HG03060 (cell line): ENCODE measurements around the gene TTC12.
A peak's percentile ranks its signal among the peaks of the same experiment; 100 is the strongest.

Source experiments
- ATAC-seq: cut with Tn5 transposase; IDR thresholded peaks from one replicate; pipeline ENCODE4 v1.9.1; 2021; ENCODE audit warnings: low read depth, moderate number of reproducible peaks; ENCODE audit not compliant: unreplicated experiment

The TTC12 gene

GRCh38 chr11:113314389-113315301 is at the start of gene TTC12:
Gene TTC12, plus strand, starts transcription at chr11:113314583. Its CDS starts 1,675 bp downstream, at chr11:113316258.
- peak; percentile 85 for ATAC-seq

GRCh38 chr11:113265362-113265761 is 49.0 kb upstream of the TTC12 start:
- ATAC-seq = no peak

GRCh38 chr11:113267493-113267892 is 46.9 kb upstream of the TTC12 start:
- no peak for ATAC-seq

- ATAC-seq = no peak
Measured at GRCh38 chr11:113269096-113269495, 45.3 kb upstream of the TTC12 start.

- ATAC-seq = no peak
Measured at GRCh38 chr11:113269636-113270035, 44.7 kb upstream of the TTC12 start.

GRCh38 chr11:113270080-113270479 is 44.3 kb upstream of the TTC12 start:
- ATAC-seq = no peak

- ATAC-seq = no peak
Measured at GRCh38 chr11:113271551-113272245, 42.7 kb upstream of the TTC12 start.

GRCh38 chr11:113272281-113272680 is 42.1 kb upstream of the TTC12 start:
- ATAC-seq = no peak

GRCh38 chr11:113272927-113273615 is 41.3 kb upstream of the TTC12 start:
- ATAC-seq = no peak

GRCh38 chr11:113273720-113274119 is 40.7 kb upstream of the TTC12 start:
- no peak for ATAC-seq

GRCh38 chr11:113274713-113275582 is 39.4 kb upstream of the TTC12 start:
- ATAC-seq = no peak

- ATAC-seq = no peak
Measured at GRCh38 chr11:113275602-113276001, 38.8 kb upstream of the TTC12 start.

- no peak for ATAC-seq
Measured at GRCh38 chr11:113276466-113276865, 37.9 kb upstream of the TTC12 start.

GRCh38 chr11:113277907-113278306 is 36.5 kb upstream of the TTC12 start:
- ATAC-seq = no peak

- no peak for ATAC-seq
Measured at GRCh38 chr11:113278481-113278880, 35.9 kb upstream of the TTC12 start.

- ATAC-seq = no peak
Measured at GRCh38 chr11:113278925-113279324, 35.5 kb upstream of the TTC12 start.

GRCh38 chr11:113279591-113279990 is 34.8 kb upstream of the TTC12 start:
- no peak for ATAC-seq

GRCh38 chr11:113281052-113281725 is 33.2 kb upstream of the TTC12 start:
- no peak for ATAC-seq

GRCh38 chr11:113282898-113283437 is 31.4 kb upstream of the TTC12 start:
- no peak for ATAC-seq
